ENCODE measurements around the gene TRAP1.
A peak's percentile ranks its signal among the peaks of the same experiment; 100 is the strongest.
"Not testable (repeated sequence)": the region's sequence is repeated elsewhere in the genome, so short reads cannot be mapped to it uniquely, and the experiment has no call there.

The TRAP1 gene

GRCh38 chr16:3671424-3671823 is 45.9 kb downstream of the TRAP1 start:
- no peak for DNase-seq

GRCh38 chr16:3670711-3671110 is 46.6 kb downstream of the TRAP1 start:
- no peak for DNase-seq

- no peak for DNase-seq
These were observed 48.2 kb downstream of the TRAP1 start for GRCh38 chr16:3669082-3669481.

- no peak for DNase-seq
These were observed 48.7 kb downstream of the TRAP1 start for GRCh38 chr16:3668626-3669025.

GRCh38 chr16:3665508-3665907 is 51.8 kb downstream of the TRAP1 start:
- DNase-seq, result no peak

- no peak for DNase-seq
These were observed 53.0 kb downstream of the TRAP1 start for GRCh38 chr16:3664187-3664896.

GRCh38 chr16:3662601-3663000 is 54.7 kb downstream of the TRAP1 start:
- DNase-seq, result no peak

GRCh38 chr16:3661922-3662321 is 55.4 kb downstream of the TRAP1 start:
- no peak for DNase-seq

- no peak for DNase-seq
These were observed 56.0 kb downstream of the TRAP1 start for GRCh38 chr16:3661311-3661710.

- no peak for DNase-seq
These were observed 58.1 kb downstream of the TRAP1 start for GRCh38 chr16:3659251-3659650.

GRCh38 chr16:3656491-3657468 is 60.5 kb downstream of the TRAP1 start:
- DNase-seq, result no peak

- not testable (repeated sequence) for DNase-seq
These were observed 61.2 kb downstream of the TRAP1 start for GRCh38 chr16:3656160-3656490.

- DNase-seq, result no peak
These were observed 61.7 kb downstream of the TRAP1 start for GRCh38 chr16:3655396-3656159.

GRCh38 chr16:3655030-3655395 is 62.3 kb downstream of the TRAP1 start:
- no peak for DNase-seq

GRCh38 chr16:3654249-3654991 is 62.9 kb downstream of the TRAP1 start, which contains the start of gene DNASE1:
DNASE1 (plus strand) TSS chr16:3654691; CDS start chr16:3655374, 683 bp downstream.
- peak; percentile 16 to 21 for DNase-seq

GRCh38 chr16:3652373-3653195 is 64.7 kb downstream of the TRAP1 start:
- DNase-seq, result no peak

- no peak for DNase-seq
These were observed 65.6 kb downstream of the TRAP1 start for GRCh38 chr16:3651461-3652372.

GRCh38 chr16:3650631-3651265 is 66.6 kb downstream of the TRAP1 start:
- DNase-seq, result no peak

- peak; percentile 31 to 61 for DNase-seq
These were observed 70.9 kb downstream of the TRAP1 start for GRCh38 chr16:3646348-3646920.

Measured in NCI-H2081 (cell line).